K562 (cell line): ENCODE results near the gene SRBD1. TPM values are rescaled to one million over a fixed set of nuclear protein-coding genes. Genes with fewer than 3 reads are reported as not detected.

Experiments used
- ATAC-seq: fragments of 200-7000 bp; cut with Tn5 transposase; 3 replicates; pipeline ENCODE4 v1.9.1; 2020; ENCODE audit warnings: moderate library complexity
- BruUV-seq: library from RNA; stranded (reverse); fragments of 400-500 nt; replicated peaks from 2 replicates; lab custom pipeline; 2021; lab: Mats Ljungman, UMichigan
- CTCF ChIA-PET: fragments of 300-600 bp; formaldehyde crosslinking; extraction: SDS; loops from one replicate; lab custom pipeline; 2021; ENCODE audit warnings: low intra/inter-chr PET ratio; lab: Yijun Ruan, JAX
- POLR2A ChIA-PET: fragments of 300-600, 350-650 bp; sonication (Branson Sonifier 250); formaldehyde crosslinking; extraction: SDS; loops from one replicate; lab custom pipeline; 2021; ENCODE audit warnings: antibody characterized with exemption, inconsistent platforms; lab: Yijun Ruan, JAX
- DNase-seq, 4 experiments: peaks; one replicate each; pipeline versions ENCODE4 v3.0.0 to v3.0.0-alpha.2; 2011 to 2018; ENCODE audit warnings: low spot score in 3 of 4, mixed read lengths in 3 of 4; ENCODE audit errors: extremely low read depth in 1 of 4
- FAIRE-seq: peaks from 2 replicates; lab custom pipeline; 2011; peaks lifted over from hg19 to GRCh38; lab: Jason Lieb, UNC
- H2AFZ ChIP-seq: 2 replicates; pipeline ENCODE4 v1.6.0; 2011; ENCODE audit warnings: low read depth, low read length, control low read depth, inconsistent platforms
- H3K27ac ChIP-seq: fragments of 200-600 bp; 3 replicates; pipeline ENCODE4 v1.8.0; 2011; ENCODE audit warnings: low read depth, mild to moderate bottlenecking, control low read depth, inconsistent platforms, low read length, moderate library complexity, mixed read lengths; ENCODE audit errors: extremely low read depth
- H3K27me3 ChIP-seq, 2 experiments: fragments of 300-600 bp in 1 of 2; 2 replicates in 1 of 2; 3 replicates in 1 of 2; pipeline versions ENCODE4 v1.6.0 to v1.8.0; 2011; ENCODE audit warnings: inconsistent platforms in 2 of 2, low read length in 2 of 2, mild to moderate bottlenecking in 1 of 2, mixed read lengths in 1 of 2, moderate library complexity in 1 of 2; ENCODE audit not compliant: control insufficient read depth in 2 of 2, insufficient read depth in 2 of 2
- H3K36me3 ChIP-seq: fragments of 300-600 bp; 3 replicates; pipeline ENCODE4 v1.8.0; 2011; ENCODE audit warnings: mild to moderate bottlenecking, low read length, inconsistent platforms; ENCODE audit not compliant: control insufficient read depth, insufficient read depth
- H3K4me1 ChIP-seq, 2 experiments: fragments of 200-600 bp in 1 of 2; replicated peaks in 1 of 2; 2 replicates in 1 of 2; 3 replicates in 1 of 2; pipeline versions ENCODE4 v1.5.1 to v1.8.0; 2011; ENCODE audit warnings: inconsistent platforms in 2 of 2, low read length in 2 of 2, mild to moderate bottlenecking in 1 of 2, mixed read lengths in 1 of 2, moderate library complexity in 1 of 2; ENCODE audit not compliant: control insufficient read depth in 2 of 2, insufficient read depth in 2 of 2
- H3K4me2 ChIP-seq: 2 replicates; pipeline ENCODE4 v1.6.1; 2011; ENCODE audit warnings: low read length, control low read depth, inconsistent platforms, mixed read lengths; ENCODE audit not compliant: insufficient read depth
- H3K4me3 ChIP-seq: fragments of 200-600 bp; sonication (generic), shearing (Covaris generic); 2 replicates; pipeline ENCODE4 v1.5.1; 2016; ENCODE audit warnings: control low read depth, inconsistent platforms
- H3K79me2 ChIP-seq: fragments of 200-600 bp; 3 replicates; pipeline ENCODE4 v1.8.0; 2011; ENCODE audit warnings: low read length, inconsistent platforms; ENCODE audit not compliant: control insufficient read depth, insufficient read depth
- H3K9ac ChIP-seq, 2 experiments: 2 replicates each; pipeline versions ENCODE4 v1.6.0 to v1.6.1; 2011; ENCODE audit warnings: low read depth in 2 of 2, low read length in 2 of 2, control low read depth in 1 of 2, inconsistent platforms in 1 of 2, mild to moderate bottlenecking in 1 of 2, mixed read lengths in 1 of 2; ENCODE audit not compliant: insufficient read depth in 1 of 2
- H3K9me1 ChIP-seq: one replicate; pipeline ENCODE4 v1.6.0; 2011; ENCODE audit warnings: inconsistent platforms, mild to moderate bottlenecking, low read length, moderate library complexity; ENCODE audit not compliant: control insufficient read depth, insufficient read depth
- H3K9me3 ChIP-seq: replicated peaks from 2 replicates; pipeline ENCODE4 v1.5.1; 2011; ENCODE audit warnings: low read depth, low read length, inconsistent platforms; ENCODE audit not compliant: control insufficient read depth, insufficient read depth
- H4K20me1 ChIP-seq: replicated peaks from 2 replicates; pipeline ENCODE4 v1.6.1; 2011; ENCODE audit warnings: low read length, inconsistent platforms, mixed read lengths; ENCODE audit not compliant: control insufficient read depth, insufficient read depth
- ATF3 ChIP-seq, 2 experiments: fragments of 450-650 bp in 1 of 2; sonication (generic) in 1 of 2; formaldehyde crosslinking in 1 of 2; IDR thresholded peaks in 1 of 2; conservative IDR thresholded peaks in 1 of 2; 2 replicates each; pipeline versions ENCODE4 v1.6.1 to v1.8.1; 2016 to 2023; ENCODE audit warnings: mild to moderate bottlenecking in 2 of 2, moderate library complexity in 2 of 2, inconsistent platforms in 1 of 2, missing genetic modification reagents in 1 of 2
- BCL6 ChIP-seq: fragments of 250-450 bp; sonication (Bioruptor Pico); IDR thresholded peaks from 2 replicates; pipeline ENCODE4 v1.4.0; 2020
- BCOR ChIP-seq: fragments of 450-650 bp; IDR thresholded peaks from 2 replicates; pipeline ENCODE4 v1.6.1; 2016
- CHAMP1 ChIP-seq: fragments of 450-650 bp; IDR thresholded peaks from 2 replicates; pipeline ENCODE4 v1.6.1; 2016; ENCODE audit warnings: mild to moderate bottlenecking
- CREB3L1 ChIP-seq: fragments of 450-650 bp; IDR thresholded peaks from 2 replicates; pipeline ENCODE4 v1.6.1; 2014; ENCODE audit warnings: low read depth, mild to moderate bottlenecking, moderate library complexity, borderline replicate concordance
- EP300 ChIP-seq: IDR thresholded peaks from 2 replicates; pipeline ENCODE4 v1.6.1; 2012; ENCODE audit warnings: low read length, improper control_type of control experiment
- ETV6 ChIP-seq, 3 experiments: fragments of 150-350 bp in 1 of 3; sonication (generic) in 1 of 3; formaldehyde crosslinking in 1 of 3; IDR thresholded peaks; 2 replicates each; pipeline versions ENCODE4 v1.6.1 to v1.8.0; 2014 to 2022; ENCODE audit warnings: borderline replicate concordance in 2 of 3, low read depth in 2 of 3, antibody characterized with exemption in 1 of 3, low read length in 1 of 3, mild to moderate bottlenecking in 1 of 3, missing genetic modification reagents in 1 of 3
- NFIC ChIP-seq: fragments of 450-650 bp; IDR thresholded peaks from 2 replicates; pipeline ENCODE4 v1.6.1; 2017; ENCODE audit warnings: mild to moderate bottlenecking, inconsistent platforms
- NUFIP1 ChIP-seq: fragments of 450-650 bp; IDR thresholded peaks from 2 replicates; pipeline ENCODE4 v1.6.1; 2018; ENCODE audit not compliant: partially characterized antibody
- SMC3 ChIP-seq: conservative IDR thresholded peaks from 2 replicates; pipeline ENCODE4 v1.6.1; 2011; ENCODE audit warnings: low read depth, low read length, improper control_type of control experiment; ENCODE audit not compliant: insufficient read depth
- ZBTB12 ChIP-seq: fragments of 250-450 bp; sonication (Bioruptor Pico); IDR thresholded peaks from 2 replicates; pipeline ENCODE4 v1.4.0; 2020
- ZNF146 ChIP-seq: IDR thresholded peaks from one replicate; pipeline ENCODE4 v1.6.1; 2018; ENCODE audit warnings: missing compliant biosample characterization; ENCODE audit not compliant: unreplicated experiment
- ZNF197 ChIP-seq: fragments of 200-800 bp; sonication (Bioruptor generic); IDR thresholded peaks from 2 replicates; pipeline ENCODE4 v1.6.1; 2016; ENCODE audit warnings: low read depth, missing genetic modification characterization, missing compliant biosample characterization
- WGBS: fragments of 100-300 bp; shearing (Covaris generic); methylation state at CpG from one replicate; pipeline ENCODE4 v1.1.6; 2016; ENCODE audit warnings: low coverage, mixed read lengths; ENCODE audit not compliant: insufficient coverage; ENCODE audit errors: missing lambda C conversion rate; 5-methylcytosine and 5-hydroxymethylcytosine counted together
- in situ Hi-C: fragments of 300-500 bp; cut with MboI; formaldehyde crosslinking; loops from 4 replicates; pipeline ENCODE4 v1.15.0; 2018; ENCODE audit warnings: inconsistent platforms, mixed read lengths
- intact Hi-C: fragments of 100-400 bp; cut with micrococcal nuclease; formaldehyde crosslinking; loops from 2 replicates; pipeline ENCODE4 v1.14.2; 2022
- polyA plus RNA-seq, 8 experiments: library from polyadenylated mRNA; depleted of rRNA in 4 of 8; stranded (reverse) in 5 of 8; unstranded in 3 of 8; fragments of >200 nt; fragmentation: Nextera tagmentation in 2 of 8; fragmentation: Illumina TruSeq in 1 of 8; extraction: Ambion mirVana in 2 of 8; extraction: Trizol in 1 of 8; gene quantifications; 2 replicates each; pipeline versions ENCODE4 v1.2.1 to v1.2.3, GENCODE V29; 2011 to 2014; ENCODE audit warnings: inconsistent platforms in 1 of 8, missing spikeins in 1 of 8
- total RNA-seq, 7 experiments: library from RNA; depleted of rRNA in 6 of 7; stranded (reverse); fragments of >200 nt in 6 of 7; fragmentation: Illumina TruSeq in 2 of 7; extraction: Trizol in 2 of 7; gene quantifications; 2 replicates each; pipeline versions ENCODE4 v1.2.1 to v1.2.3, GENCODE V29; 2011 to 2021; ENCODE audit warnings: low replicate concordance in 1 of 7

The SRBD1 gene
- total and polyA plus RNA-seq, 9 of the 15 experiments (the other 6 are each of a cell fraction or from before 2014, with no cell fraction given): 6.9 to 23.2 (median 14.7) TPM

GRCh38 chr2:45602624-45603023, 8.4 kb downstream of the SRBD1 start (continued):
- TF ChIP-seq EP300: no peak
- no peak for TF ChIP-seq ZNF146 (CRISPR knock-in tag)
- TF ChIP-seq CREB3L1: no peak
- TF ChIP-seq SMC3: no peak

GRCh38 chr2:45598545-45598944, 12.5 kb downstream of the SRBD1 start:
- no TSS peak for BruUV-seq
- Histone ChIP-seq H3K79me2 (peaks cover 18% of the 10 kb centered on the region; the same call in 1 of the 3 replicates), H3K36me3 (peaks cover 90% of the 10 kb centered on the region), H4K20me1 (no peaks in the 10 kb centered on the region), H3K4me2 (no peak overlapping the region), H3K4me1 (no peaks in the 10 kb centered on the region), H3K27me3 (no peaks in the 10 kb centered on the region), H3K9ac (no peak overlapping the region), H3K27ac (no peak overlapping the region), H2AFZ (no peak overlapping the region), H3K9me3 (no peaks in the 10 kb centered on the region), H3K9me1 (no peaks in the 10 kb centered on the region), H3K4me3 (no peak overlapping the region)
- ChIA-PET POLR2A (interaction anchor here (0.6 to 2.4 kb wide), 3 partner anchors 9 to 44 kb away, joined by 3 to 10 read pairs (median 3); partner anchors contain the start of gene SRBD1), CTCF (no interaction called here)
- intact Hi-C loops (no loop called here), in situ Hi-C loops (no loop called here)
- ATAC-seq (no peak), FAIRE-seq (no peak), DNase-seq (no peak)
- WGBS: 84% methylated on average over 4 of the region's 4 CpGs
- TF ChIP-seq ZNF197 (CRISPR knock-in tag) (no peak), ATF3 (IDR thresholded peaks at IDR 0.05) (no peak), ATF3 (CRISPR knock-in tag; conservative IDR thresholded peaks at IDR 0.05) (no peak), BCL6 (CRISPR knock-in tag) (no peak), ZBTB12 (no peak), BCOR (no peak), ETV6 (IDR thresholded peaks at IDR 0.05; ENCODE audit: borderline replicate concordance in 1 of 2, low read depth in 2 of 2, low read length in 1 of 2) (no peak), ETV6 (CRISPR knock-in tag; IDR thresholded peaks at IDR 0.05; ENCODE audit: borderline replicate concordance) (no peak), NFIC (no peak), NUFIP1 (no peak), CHAMP1 (no peak)
